ENCODE data around the gene ACO1.

ACO1 gene

GRCh38 chr9:32359452-32359851, 25.0 kb upstream of the ACO1 start:
- ChIA-PET POLR2A (ENCODE audit: low non-redundant PET) (no interaction called here), CTCF (interaction anchor here (0.7 kb wide), 1 partner anchor 957 kb away, joined by 3 read pairs; no protein-coding TSS in a partner anchor)
- H3K27ac ChIP-seq: no peak overlapping the region
- TF ChIP-seq CTCF (conservative IDR thresholded peaks at IDR 0.05; ENCODE audit: low read depth): no peak
- DNase-seq (ENCODE audit: low spot score): no peak

- CTCF ChIA-PET: no interaction called here
- no peak for DNase-seq (ENCODE audit: low spot score)
Measured at GRCh38 chr9:32360983-32361673, 23.3 kb upstream of the ACO1 start.

GRCh38 chr9:32371279-32371678, 13.2 kb upstream of the ACO1 start:
- no peak for TF ChIP-seq CTCF (conservative IDR thresholded peaks at IDR 0.05; ENCODE audit: low read depth)
- ChIA-PET POLR2A (ENCODE audit: low non-redundant PET) (no interaction called here), CTCF (interaction anchor here (1.1 kb wide), 1 partner anchor 8 kb away, joined by 4 read pairs; no protein-coding TSS in a partner anchor)
- DNase-seq (ENCODE audit: low spot score): no peak
- H3K27ac ChIP-seq: no peak overlapping the region

More at GRCh38 chr9:32360983-32361673, 23.3 kb upstream of the ACO1 start:
- H3K27ac ChIP-seq: no peak overlapping the region
- POLR2A ChIA-PET (ENCODE audit: low non-redundant PET): no interaction called here
- TF ChIP-seq CTCF (conservative IDR thresholded peaks at IDR 0.05; ENCODE audit: low read depth): no peak

- ChIA-PET POLR2A (ENCODE audit: low non-redundant PET) (no interaction called here), CTCF (no interaction called here)
- no peak for TF ChIP-seq CTCF (conservative IDR thresholded peaks at IDR 0.05; ENCODE audit: low read depth)
- no peak for DNase-seq (ENCODE audit: low spot score)
- H3K27ac ChIP-seq: no peak overlapping the region
Measured at GRCh38 chr9:32371679-32372078, 12.8 kb upstream of the ACO1 start.

- no peak overlapping the region for H3K27ac ChIP-seq
- TF ChIP-seq CTCF (conservative IDR thresholded peaks at IDR 0.05; ENCODE audit: low read depth): no peak
- ChIA-PET CTCF (interaction anchor here (0.6 to 1.3 kb wide), 3 partner anchors 203 to 592 kb away, joined by 3 to 4 read pairs (median 4); no protein-coding TSS in a partner anchor), POLR2A (ENCODE audit: low non-redundant PET) (no interaction called here)
- no peak for DNase-seq (ENCODE audit: low spot score)
Measured at GRCh38 chr9:32376285-32376684, 8.2 kb upstream of the ACO1 start.

GRCh38 chr9:32378496-32378895, 5.9 kb upstream of the ACO1 start:
- peak; percentile 77 for DNase-seq (ENCODE audit: low spot score)
- ChIA-PET CTCF (interaction anchor here (0.5 to 4.1 kb wide), 33 partner anchors 8 to 1293 kb away, joined by 3 to 135 read pairs (median 4); partner anchors contain the start of genes NDUFB6 and RIGI), POLR2A (ENCODE audit: low non-redundant PET) (no interaction called here)
- TF ChIP-seq CTCF (conservative IDR thresholded peaks at IDR 0.05; ENCODE audit: low read depth): peak; percentile 94
- H3K27ac ChIP-seq: no peak overlapping the region

Measured in RWPE1 (cell line).